Cardiac fibroblast (primary cell): Measurements from ENCODE around the gene GSX2.

ENCODE experiments used
- DNase-seq, 2 donors: peaks; one replicate each; pipeline versions ENCODE4 v3.0.0 to v3.0.0-alpha.2; 2010; ENCODE audit warnings: low read depth in 2 of 2
- H3K4me3 ChIP-seq, 2 donors: replicated peaks in 1 of 2; 1 replicate in 1 of 2; 2 replicates in 1 of 2; pipeline ENCODE4 v1.5.1; 2011; ENCODE audit warnings: low read depth in 2 of 2, low read length in 2 of 2, mild to moderate bottlenecking in 2 of 2, moderate library complexity in 1 of 2
- CTCF ChIP-seq: IDR thresholded peaks from one replicate; pipeline ENCODE4 v1.5.1; 2011; ENCODE audit warnings: low read depth, mild to moderate bottlenecking, low read length, inconsistent platforms

Gene GSX2

GRCh38 chr4:54064317-54065111 lies 35.4 kb upstream of the GSX2 start, which contains the start of gene CHIC2:
Gene CHIC2, minus strand, starts transcription at chr4:54064605. Its CDS starts 305 bp downstream, at chr4:54064300.
- no peak for TF ChIP-seq CTCF
- peak; percentile 94 to 97 for DNase-seq
- H3K4me3 ChIP-seq: peak within 1 kb of the TSS; percentile 83 to 93

GRCh38 chr4:54065282-54066087 lies 34.5 kb upstream of the GSX2 start:
- no peak overlapping the region for H3K4me3 ChIP-seq
- peak; percentile 64 to 75 for DNase-seq
- TF ChIP-seq CTCF: no peak

GRCh38 chr4:54066088-54066415 lies 33.9 kb upstream of the GSX2 start:
- DNase-seq: no peak
- H3K4me3 ChIP-seq: no peak overlapping the region
- no peak for TF ChIP-seq CTCF

- no peak overlapping the region for H3K4me3 ChIP-seq
- no peak for TF ChIP-seq CTCF
Observed at GRCh38 chr4:54066718-54067129, 33.2 kb upstream of the GSX2 start.

GRCh38 chr4:54067166-54067565 lies 32.8 kb upstream of the GSX2 start:
- no peak for TF ChIP-seq CTCF
- peak; percentile 85 to 93 for DNase-seq
- H3K4me3 ChIP-seq: no peak overlapping the region

More at GRCh38 chr4:54066718-54067129, 33.2 kb upstream of the GSX2 start:
- DNase-seq: no peak

- TF ChIP-seq CTCF: no peak
- H3K4me3 ChIP-seq: no peak overlapping the region
- DNase-seq: peak in 1 of 2 donors; percentile 75
Observed at GRCh38 chr4:54073271-54073880, 26.6 kb upstream of the GSX2 start.
